GM19035 (cell line): ENCODE measurements around the gene PRSS56.
"Not testable (repeated sequence)": the region's sequence is repeated elsewhere in the genome, so short reads cannot be mapped to it uniquely, and the experiment has no call there.

Source experiments
- ATAC-seq: cut with Tn5 transposase; IDR thresholded peaks from one replicate; pipeline ENCODE4 v1.9.1; 2021; ENCODE audit not compliant: unreplicated experiment

Gene PRSS56

GRCh38 chr2:232569541-232569940 is 49.4 kb downstream of the PRSS56 start:
- ATAC-seq, result no peak

GRCh38 chr2:232570481-232570880 is 50.3 kb downstream of the PRSS56 start:
- not testable (repeated sequence) for ATAC-seq

- no peak for ATAC-seq
Observed at GRCh38 chr2:232571026-232571474, 50.9 kb downstream of the PRSS56 start.

DNA sequence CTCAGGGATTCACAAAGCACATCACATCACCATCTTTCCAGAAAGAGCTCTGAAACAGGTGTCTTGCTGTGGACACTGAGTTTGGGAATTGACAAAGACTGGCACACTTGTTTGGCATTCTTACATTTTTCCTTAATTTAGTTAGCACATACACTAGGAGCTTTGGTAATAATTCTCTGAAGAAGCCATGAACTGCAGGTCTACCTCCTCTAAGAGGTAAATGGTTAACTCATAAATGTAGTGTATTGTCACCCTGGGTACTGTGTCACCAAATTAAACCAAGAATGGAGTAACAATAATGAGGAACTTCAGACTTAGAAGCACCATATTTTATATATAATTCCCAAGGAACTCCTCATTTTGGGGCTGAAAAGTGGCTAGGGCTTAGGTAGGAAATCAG is 52.9 kb downstream of the PRSS56 start:
- ATAC-seq, result no peak

GRCh38 chr2:232573771-232574435 is 53.7 kb downstream of the PRSS56 start:
- ATAC-seq, result no peak

GRCh38 chr2:232574674-232575403 is 54.7 kb downstream of the PRSS56 start:
- no peak for ATAC-seq
